NCI-H2227 (cell line): ENCODE data around the gene ST3GAL5.

Experiments
- DNase-seq: peaks from one replicate; lab custom pipeline; 2025; ENCODE audit not compliant: unreplicated experiment; lab: John Stamatoyannopoulos, UW

Gene ST3GAL5

DNA sequence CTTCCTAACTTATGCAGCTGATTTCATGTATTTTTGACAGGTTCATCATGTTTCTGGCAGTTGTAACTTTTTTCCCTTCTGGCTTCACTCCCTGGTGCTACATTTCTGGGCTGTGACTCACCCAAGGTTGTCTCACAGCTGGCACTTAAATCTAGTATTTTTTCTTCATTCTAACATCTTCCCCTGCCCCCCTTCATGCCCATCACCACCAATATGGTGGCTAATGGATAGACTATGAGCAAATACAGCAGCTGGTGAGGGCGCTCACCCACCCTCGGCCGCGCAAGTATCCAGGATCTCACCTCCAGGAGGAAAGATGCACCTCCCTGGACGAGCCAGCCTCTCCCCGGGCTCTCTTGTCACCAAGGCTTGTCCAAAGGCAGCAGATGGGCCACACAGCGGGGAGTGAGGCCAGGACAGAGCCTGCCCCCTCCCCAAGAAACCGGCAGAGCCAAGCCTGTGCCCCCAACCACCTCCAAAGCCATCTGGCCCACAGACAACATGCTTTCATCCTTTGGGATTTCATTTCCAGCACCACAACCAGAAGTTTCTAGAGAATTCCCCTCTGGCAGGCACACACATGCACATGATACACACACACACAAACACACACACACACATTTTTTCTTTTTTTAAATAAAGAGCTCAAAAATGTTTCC lies 95.9 kb downstream of the ST3GAL5 start:
- no peak for DNase-seq

DNA sequence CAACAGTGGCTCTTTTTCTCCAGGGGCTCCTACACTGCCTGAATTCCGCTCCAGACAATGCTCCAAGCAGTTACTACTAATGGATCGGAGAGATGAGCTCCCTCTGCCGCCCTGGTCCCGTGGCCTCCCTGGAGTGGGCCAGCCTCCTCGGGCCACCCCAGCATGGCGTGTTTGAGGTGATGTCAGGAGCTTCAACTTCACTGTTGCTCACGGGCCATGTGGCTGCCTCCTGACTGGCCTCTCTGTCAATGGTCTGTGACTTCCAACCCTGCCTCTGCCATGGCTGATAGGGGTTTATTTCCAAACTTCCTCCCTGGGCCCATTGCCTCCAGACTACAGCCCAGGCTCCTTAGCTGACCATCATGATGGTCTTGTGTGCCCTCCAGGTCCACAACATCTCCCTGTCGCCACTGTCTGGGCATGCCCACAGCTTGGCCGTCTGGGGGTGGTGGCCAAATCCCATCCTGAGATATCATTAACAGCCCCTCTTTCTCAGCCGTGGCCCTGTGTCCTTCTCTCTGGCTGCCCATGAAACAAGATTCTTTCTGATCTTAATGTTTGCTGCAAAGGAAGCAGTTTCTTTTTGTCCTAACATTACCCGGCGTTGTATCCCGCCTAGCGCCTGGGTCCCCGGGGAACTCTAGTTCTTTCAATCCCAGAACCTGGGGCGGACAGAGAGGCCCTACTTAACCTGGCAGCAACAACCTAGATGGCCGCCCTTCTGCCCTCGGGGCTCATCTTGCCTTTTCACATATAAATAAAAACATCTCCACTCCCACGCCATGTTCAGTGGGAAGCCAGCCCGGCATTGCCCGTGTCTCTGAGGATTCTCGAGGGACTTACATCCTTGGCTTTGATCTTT lies 96.9 kb downstream of the ST3GAL5 start:
- no peak for DNase-seq

DNA sequence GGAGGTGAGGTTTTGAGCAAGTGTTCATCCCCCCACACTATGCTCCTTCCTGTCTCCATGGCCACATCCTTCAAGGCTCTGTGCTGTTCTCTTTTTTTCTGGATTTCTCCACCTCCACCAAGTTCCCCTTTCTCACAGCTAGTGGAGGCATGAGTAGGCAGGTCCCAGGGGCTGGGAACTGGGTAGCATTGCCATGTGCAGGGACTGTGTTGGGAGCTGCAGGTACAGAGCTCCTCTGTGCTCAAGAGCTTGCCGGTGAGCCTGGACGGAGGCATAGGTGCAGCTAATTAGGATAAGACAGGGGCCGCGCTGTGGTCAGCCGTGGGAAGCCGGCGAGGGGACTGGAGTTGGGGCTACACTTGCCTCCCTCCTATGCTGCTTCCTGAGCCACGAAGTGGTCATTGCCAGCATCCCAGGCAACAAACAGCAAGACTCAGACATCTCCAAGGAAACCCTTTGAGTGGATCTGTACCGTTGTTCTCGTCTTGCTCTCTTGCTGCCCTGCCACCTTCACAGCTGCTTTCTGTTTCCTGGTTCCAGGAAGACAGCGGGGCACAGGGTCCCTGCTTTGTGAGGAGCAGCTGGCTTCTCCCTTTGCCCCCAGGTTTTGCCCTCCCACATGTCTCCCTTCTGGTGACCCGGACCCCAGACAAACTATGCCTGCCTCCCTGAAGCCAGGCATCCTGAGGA lies 98.1 kb downstream of the ST3GAL5 start:
- no peak for DNase-seq

DNA sequence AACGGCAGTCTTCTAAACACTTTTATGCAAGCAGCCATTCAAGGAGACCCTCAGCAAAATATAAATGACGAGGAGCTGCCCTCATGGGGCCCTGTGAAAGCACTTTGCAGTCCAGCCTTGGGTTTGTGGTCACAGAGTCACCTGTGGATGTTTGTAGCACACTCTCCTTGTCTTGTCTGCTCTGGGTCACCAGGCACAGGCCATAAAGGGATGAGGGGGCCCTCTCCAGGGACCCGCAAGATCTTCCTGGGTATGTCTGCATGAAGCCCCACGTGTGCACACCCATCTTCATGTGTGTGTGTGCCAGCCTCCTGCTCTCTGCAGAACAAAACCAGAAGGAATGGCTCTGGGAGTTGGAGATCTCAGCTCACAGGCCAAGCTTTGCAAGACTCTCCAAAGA lies 98.8 kb downstream of the ST3GAL5 start:
- DNase-seq = no peak

DNA sequence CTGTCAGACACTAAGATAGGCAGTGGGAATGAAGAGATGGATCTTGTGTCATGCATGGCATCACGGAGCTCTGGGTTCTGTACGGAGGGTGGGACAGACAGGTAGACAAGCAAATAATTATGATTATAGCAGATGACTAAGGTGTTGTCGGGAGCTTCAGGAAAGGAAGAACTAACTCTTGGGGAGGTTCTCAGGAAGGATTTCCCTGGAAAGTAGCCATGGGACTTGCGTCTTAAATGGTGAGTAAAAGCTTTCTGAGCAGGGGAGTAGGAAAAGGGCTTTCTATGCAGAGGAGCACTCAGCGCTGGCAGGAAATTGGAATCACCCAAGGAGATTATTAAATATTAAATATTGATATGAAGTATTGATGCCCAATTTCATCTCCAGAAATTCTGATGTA lies 99.5 kb downstream of the ST3GAL5 start:
- no peak for DNase-seq

DNA sequence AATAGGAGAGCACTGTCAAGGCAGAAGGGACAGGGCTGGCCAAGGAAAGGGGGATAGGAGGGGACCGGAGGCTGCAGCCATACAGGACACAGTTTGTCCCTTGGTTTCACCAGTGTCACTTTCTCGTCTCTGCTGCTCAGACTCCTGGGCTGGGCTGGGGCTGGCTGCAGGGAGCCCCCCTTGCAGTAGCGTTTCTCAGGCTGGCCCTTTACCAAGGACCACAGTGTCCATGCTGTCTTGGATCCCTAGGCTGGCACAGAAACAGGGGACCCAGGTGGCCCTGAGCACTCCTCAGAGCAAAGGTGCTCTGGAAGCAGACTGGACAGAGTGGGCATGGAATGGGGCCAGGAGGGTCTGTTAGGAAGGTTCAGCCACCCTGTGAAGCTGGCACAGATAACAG lies 100.2 kb downstream of the ST3GAL5 start:
- DNase-seq = no peak

DNA sequence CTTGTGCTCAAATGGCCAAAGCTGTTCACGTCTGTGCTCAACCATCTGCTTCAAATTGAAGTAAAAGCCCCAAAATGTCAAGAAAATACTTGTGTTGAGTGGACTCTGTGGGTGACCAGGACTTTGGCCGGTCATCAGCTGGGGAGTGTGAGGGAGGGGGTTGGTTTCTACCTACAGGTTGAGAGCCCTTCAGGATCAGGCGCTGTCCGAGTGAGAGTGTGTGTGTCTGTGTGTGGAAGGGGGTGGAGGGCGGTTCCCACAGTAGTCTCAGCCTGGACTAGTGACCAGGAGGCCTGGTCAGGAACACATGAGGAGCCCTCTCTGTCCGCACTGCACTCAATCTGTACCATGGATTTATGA lies 100.8 kb downstream of the ST3GAL5 start:
- no peak for DNase-seq

DNA sequence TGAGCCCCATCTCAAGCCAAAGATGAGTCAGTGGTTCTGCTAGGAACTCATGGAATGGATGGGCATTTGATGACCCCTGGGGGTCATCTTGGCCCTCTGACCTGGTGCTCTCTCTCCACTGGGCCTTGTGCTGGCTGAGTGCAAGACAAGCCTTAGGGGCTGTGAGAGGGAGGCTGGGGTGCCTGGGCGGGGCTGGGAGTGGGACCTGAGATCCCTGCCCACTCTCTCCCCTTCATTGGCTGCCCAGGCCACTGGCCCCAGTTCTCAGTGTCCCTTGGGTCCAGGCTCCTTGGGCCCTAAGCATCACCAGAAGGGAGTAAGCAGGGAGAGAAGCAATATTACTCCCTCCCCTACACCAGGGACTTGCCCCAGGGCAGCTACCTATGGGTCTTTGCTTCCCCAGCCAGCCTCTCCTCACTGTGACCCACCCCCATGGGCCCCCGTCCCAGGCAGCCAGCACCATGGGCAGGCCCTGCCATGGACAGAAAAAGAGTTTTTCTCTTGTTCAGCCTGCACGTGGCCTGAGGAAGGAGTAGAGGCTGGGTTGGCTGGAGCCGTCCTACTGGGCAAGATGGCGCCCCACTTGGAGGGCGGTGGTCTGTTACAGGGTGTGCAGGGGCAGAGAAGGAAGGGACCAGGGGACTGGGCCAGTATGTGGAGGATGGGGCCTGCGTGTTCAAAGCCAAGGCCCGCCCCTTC lies 101.4 kb downstream of the ST3GAL5 start:
- DNase-seq = no peak
